SK-MEL-5 (cell line): ENCODE measurements around the gene PYGB. TPM values are rescaled to one million over a fixed set of nuclear protein-coding genes. Genes with fewer than 3 reads are reported as not detected.

Experiments used
- DNase-seq: peaks from one replicate; pipeline ENCODE4 v3.0.0-alpha.2; 2016; ENCODE audit warnings: low read depth, low spot score
- in situ Hi-C: cut with HindIII; loops from 2 replicates; pipeline ENCODE4 v1.10.0; 2016; ENCODE audit warnings: low sequenced_read_pairs, high pct_unique_total_duplicates, low pct_unique_long_range_greater_than_20kb
- polyA plus RNA-seq, 2 experiments: library from polyadenylated mRNA; depleted of rRNA; stranded (reverse); fragments of >200 nt; gene quantifications; 2 replicates each; pipeline ENCODE4 v1.2.3, GENCODE V29; 2015
- total RNA-seq: library from RNA; depleted of rRNA; stranded (reverse); fragments of >200 nt; shearing (Covaris generic); gene quantifications from 2 replicates; pipeline ENCODE4 v1.2.3, GENCODE V29; 2014; rRNA removed

The PYGB gene
- total RNA-seq: 404 and 446 TPM in 2 replicates
- 618 and 744 TPM in 2 replicates for polyA plus RNA-seq (2015; cell fraction: cytosol; rRNA removed)
- 1,362 and 1,434 TPM in 2 replicates for polyA plus RNA-seq (2015; cell fraction: nucleus; rRNA removed)

GRCh38 chr20:25247956-25248785 is at the start of gene PYGB:
PYGB (plus strand) TSS chr20:25248085; CDS start chr20:25248179, 94 bp downstream.
- peak; percentile 94 for DNase-seq
- in situ Hi-C loops: no loop called here

- in situ Hi-C loops: no loop called here
- peak; percentile 39 for DNase-seq
Measured at GRCh38 chr20:25198663-25199383, 49.1 kb upstream of the PYGB start.

- in situ Hi-C loops: no loop called here
- DNase-seq: peak; percentile 57
Measured at GRCh38 chr20:25199473-25200260, 48.2 kb upstream of the PYGB start.

- DNase-seq: no peak
- in situ Hi-C loops: no loop called here
Measured at GRCh38 chr20:25203089-25203488, 44.8 kb upstream of the PYGB start.

GRCh38 chr20:25203871-25204320 is 44.0 kb upstream of the PYGB start:
- DNase-seq: no peak
- in situ Hi-C loops: no loop called here

DNA sequence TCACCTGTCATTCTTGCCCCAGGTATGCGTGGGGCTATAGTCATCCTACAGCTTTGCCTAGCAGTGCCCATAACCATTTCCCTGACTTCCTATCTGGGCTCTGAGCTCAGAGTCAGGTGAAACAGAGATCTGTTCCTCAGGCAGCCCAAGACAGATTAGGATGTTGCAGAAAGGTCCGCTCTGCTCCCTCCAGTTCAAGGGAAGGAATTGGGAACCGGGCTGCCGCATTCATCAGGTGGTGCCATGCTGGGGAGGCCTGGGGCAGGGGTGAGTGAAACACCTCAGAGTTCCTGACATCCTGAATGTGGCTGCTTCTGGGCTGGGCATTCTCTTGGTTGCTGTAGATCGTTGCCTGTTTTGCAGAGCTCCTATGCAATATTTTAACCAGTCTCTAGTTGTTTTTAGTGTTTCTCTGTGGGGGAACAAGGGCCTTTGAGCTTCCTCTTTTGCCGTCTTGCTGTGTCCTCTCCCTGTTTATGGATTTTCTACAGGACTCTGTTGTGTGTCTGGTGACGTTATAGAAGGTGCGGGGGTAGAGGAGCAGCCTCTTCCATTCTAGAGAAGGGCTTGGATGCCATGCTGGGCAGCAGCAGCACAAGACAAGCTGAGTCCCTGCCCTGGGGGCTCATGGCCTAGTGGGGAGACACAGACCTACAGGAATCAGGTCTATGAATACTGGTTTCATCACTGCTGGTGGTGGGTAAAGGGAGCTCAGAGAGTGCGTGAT is 43.2 kb upstream of the PYGB start:
- in situ Hi-C loops: no loop called here
- DNase-seq: no peak

DNA sequence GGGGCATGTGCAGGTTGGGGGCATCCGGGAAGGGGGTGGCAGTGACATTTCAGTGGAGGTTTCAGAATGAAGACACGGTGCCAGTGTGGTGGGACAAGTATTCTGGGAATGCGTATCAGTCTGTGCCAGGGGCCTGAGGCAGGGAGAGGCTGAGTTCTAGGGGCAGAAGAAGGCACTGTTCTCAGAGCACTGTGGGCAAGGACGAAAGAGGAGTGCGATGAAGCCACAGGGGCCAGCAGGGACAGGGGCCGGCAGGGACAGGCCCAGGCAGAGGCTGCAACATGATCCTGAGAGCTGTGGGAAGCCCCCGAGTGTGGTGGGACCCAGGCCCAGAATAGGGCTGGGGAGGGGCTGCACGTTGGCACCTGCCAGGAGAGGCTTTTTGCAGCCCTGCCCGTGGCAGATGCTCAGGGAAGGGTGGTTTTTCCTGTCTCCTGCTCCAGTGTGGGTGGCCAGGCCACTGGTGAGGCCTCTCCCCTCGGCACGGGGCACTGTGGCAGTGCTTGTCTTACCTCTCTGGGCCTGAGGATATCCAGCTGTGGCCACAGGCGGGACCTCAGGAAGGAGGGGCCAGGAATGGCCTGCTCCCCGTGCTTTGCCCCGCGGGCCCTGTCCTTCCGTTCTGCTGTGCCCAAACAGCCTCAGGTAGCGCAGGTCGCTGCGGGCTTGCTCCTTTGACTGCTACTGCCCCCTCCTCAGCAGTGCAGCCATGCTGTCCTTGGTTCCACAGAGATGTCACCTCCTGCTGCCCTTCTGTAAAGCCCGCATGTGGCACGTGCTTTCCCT is 42.4 kb upstream of the PYGB start:
- in situ Hi-C loops: no loop called here

GRCh38 chr20:25206063-25206403 is 41.9 kb upstream of the PYGB start:
- no peak for DNase-seq
- in situ Hi-C loops: no loop called here

More for the DNA sequence above, 42.4 kb upstream of the PYGB start:
- peak; percentile 88 for DNase-seq

DNA sequence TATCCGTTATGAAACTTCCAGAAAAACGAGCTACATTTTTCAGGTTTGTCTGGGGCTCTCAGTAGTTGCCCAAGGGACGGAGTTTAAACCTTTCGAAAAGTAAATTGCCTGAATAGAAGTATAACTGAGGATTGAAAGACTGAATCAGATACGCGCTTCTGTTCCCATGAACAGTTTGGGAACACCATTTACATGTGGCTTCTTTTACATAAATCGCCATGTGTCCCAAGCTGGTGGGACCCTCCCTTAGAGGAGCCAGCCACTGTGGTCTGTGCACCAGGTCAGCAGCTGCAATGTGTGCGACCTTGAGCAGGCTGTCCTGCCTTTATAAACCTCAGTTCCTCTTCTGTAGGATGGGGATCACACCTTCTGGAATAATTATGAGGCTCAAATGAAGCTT is 41.3 kb upstream of the PYGB start:
- in situ Hi-C loops: no loop called here
- no peak for DNase-seq

DNA sequence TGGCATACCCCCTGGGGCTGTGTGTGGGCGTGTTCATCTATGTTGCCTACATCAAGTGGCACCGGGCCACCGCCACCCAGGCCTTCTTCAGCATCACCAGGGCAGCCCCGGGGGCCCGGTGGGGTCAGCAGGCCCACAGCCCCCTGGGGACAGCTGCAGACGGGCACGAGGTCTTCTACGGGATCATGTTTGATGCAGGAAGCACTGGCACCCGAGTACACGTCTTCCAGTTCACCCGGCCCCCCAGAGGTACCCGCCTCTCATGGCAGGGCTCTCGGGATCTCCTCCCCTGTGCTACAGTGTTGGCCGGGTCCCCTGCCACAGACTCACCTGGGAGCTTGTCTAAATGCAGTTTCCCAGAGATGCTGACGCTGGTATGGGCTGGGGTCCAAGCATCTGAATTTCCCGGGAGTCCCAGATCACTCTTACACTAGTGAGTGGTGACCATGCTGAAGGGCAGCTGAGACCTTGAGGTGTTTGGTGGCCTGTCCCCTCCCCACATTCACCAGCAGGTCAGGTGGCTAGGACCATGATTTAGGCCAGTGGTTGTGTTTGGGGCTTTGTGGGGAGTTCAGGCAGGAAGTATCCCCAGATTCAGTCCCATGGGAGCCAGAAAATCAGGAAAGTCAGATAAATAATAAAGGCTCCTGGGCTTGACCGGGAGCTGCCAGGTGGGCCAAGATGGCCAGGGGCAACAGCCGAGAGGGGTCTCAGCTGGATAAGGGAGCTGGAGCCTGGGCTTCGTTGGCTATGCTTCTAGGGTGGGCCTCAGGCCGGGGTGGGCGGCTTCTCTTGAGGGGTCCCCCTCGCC is 40.5 kb upstream of the PYGB start:
- no peak for DNase-seq
- in situ Hi-C loops: no loop called here

- no peak for DNase-seq
- in situ Hi-C loops: no loop called here
Measured at GRCh38 chr20:25207960-25208534, 39.8 kb upstream of the PYGB start.

DNA sequence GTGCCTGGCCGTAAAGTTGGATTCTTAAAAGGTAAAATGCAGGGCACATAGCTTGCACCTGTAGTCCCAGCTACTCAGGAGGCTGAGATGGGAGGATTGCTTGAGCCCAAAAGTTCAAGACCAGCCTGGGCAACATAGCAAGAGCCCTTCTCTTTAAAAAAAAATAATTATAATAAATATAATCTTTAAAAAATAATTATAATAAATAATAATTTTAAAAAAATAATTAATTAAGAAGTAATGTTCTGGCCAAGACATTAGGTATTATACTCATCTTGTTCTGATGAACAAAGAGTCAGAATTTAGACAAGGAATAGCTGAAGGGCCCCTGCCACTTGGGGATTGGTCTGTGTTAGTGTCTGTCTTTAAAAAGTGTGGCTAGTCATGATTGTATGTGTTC is 38.5 kb upstream of the PYGB start:
- in situ Hi-C loops: no loop called here
- no peak for DNase-seq

DNA sequence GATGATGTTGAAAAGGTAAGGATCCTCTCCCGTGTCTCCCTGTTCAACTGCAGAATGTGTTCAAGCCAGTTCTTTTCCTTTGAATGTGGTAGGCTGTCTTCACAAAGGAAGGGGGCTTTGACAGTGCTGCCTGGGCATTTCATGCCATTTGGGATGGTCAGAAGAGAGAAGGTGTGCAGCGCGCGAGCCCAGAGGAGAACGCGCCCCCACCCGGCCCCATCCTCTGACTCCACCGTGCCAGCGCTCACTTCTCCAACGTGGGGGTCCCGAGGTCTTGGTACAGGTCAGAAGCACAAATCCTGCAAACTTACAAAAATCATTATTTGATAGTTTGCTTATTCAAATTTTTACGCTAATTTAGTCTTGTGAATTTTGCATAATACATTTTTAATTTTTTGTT is 38.0 kb upstream of the PYGB start:
- in situ Hi-C loops: no loop called here
- DNase-seq: no peak

- in situ Hi-C loops: no loop called here
Measured at GRCh38 chr20:25211273-25211672, 36.6 kb upstream of the PYGB start.

DNA sequence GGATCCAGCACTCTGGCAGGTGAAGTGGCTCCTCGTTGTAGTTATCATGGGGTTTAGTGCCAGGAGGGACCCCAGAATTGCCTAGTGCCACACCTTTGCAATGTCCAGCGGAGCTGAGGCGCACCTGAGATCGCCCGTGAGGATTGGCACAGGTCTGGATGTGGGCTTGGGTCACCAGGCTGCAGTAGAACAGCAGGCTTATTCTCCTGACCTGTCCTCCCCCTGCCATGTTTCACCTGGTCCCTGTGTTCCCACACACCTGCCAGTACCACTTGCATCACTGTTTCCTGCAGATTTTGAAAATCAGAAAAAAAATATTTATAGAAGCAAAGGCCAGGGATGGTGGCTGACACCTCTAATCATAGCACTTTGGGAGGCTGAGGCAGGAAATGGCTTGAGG is 35.6 kb upstream of the PYGB start:
- no peak for DNase-seq
- in situ Hi-C loops: no loop called here

More at GRCh38 chr20:25211273-25211672, 36.6 kb upstream of the PYGB start:
- no peak for DNase-seq
